Osteocyte (in vitro differentiated cells): ENCODE measurements around the gene ATR. TPM values are rescaled to one million over a fixed set of nuclear protein-coding genes. Genes with fewer than 3 reads are reported as not detected.

Experiments used
- DNase-seq: peaks from one replicate; pipeline ENCODE4 v3.0.0; 2021; ENCODE audit warnings: mixed read lengths; ENCODE audit not compliant: unreplicated experiment; ENCODE audit errors: extremely low spot score
- H3K27ac Mint-ChIP-seq: one replicate; pipeline ENCODE4 v1.8.0; 2021; ENCODE audit warnings: mild to moderate bottlenecking, mixed read lengths; ENCODE audit not compliant: unreplicated experiment
- H3K27me3 Mint-ChIP-seq: one replicate; pipeline ENCODE4 v1.8.0; 2021; ENCODE audit warnings: mixed read lengths; ENCODE audit not compliant: unreplicated experiment
- H3K36me3 Mint-ChIP-seq: one replicate; pipeline ENCODE4 v1.8.0; 2021; ENCODE audit warnings: mixed read lengths; ENCODE audit not compliant: unreplicated experiment
- H3K4me1 Mint-ChIP-seq: one replicate; pipeline ENCODE4 v1.8.0; 2021; ENCODE audit warnings: mixed read lengths; ENCODE audit not compliant: unreplicated experiment
- H3K4me3 Mint-ChIP-seq: one replicate; pipeline ENCODE4 v1.8.0; 2021; ENCODE audit warnings: mild to moderate bottlenecking, moderate library complexity, mixed read lengths; ENCODE audit not compliant: unreplicated experiment
- H3K9me3 Mint-ChIP-seq: one replicate; pipeline ENCODE4 v1.8.0; 2021; ENCODE audit warnings: mixed read lengths; ENCODE audit not compliant: unreplicated experiment
- total RNA-seq: library from RNA; stranded (reverse); gene quantifications from 2 replicates; pipeline ENCODE4 v1.2.1, GENCODE V29; 2021
- TF ChIP-seq, protein P1 (sequence below): fragments of 200-600 bp; sonication (generic); IDR thresholded peaks from 2 replicates; pipeline ENCODE4 v1.5.0; 2021; ENCODE audit warnings: antibody characterized with exemption, mild to moderate bottlenecking, moderate library complexity

The ATR gene
- total RNA-seq, 1 donor from 2014 or later, result 27.1 TPM

DNA sequence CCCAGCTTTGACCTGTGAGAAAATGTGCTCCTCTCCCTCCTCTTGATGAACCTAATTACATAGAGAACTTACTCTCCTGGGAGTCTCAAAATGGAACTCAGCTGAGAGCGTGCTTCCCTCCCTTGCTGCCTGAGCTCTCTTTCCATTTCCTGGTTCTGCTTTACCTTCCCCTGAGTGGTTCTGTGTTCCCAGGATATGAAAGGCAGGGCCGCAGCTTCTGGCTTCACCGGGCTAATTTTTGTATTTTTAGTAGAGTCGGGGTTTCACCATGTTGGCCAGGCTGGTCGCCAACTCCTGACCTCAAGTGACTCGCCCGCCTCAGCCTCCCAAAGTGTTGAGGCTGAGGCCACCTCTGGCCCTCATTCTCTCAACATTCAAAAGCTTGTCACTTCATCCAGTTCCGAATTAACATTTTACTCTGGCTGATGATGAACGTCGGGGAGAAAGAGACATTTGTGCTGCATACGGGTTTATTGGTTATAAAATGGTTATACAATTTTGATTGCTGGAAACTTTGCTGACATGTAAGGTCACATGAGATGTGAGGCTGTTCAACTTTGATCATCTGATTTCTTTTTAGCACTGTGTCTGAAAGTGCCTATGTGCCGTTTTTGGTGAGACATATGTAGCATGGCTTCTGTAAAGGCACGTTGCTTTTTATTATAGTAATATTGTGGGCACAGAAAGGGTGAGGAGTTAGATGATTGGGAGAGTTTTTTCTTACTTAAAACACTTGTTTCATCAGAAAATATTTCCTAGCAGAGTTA lies 24.3 kb upstream of the ATR start:
- Mint-ChIP-seq H3K36me3 (no peaks in the 10 kb centered on the region), H3K4me1 (no peaks in the 10 kb centered on the region), H3K27me3 (no peaks in the 10 kb centered on the region), H3K27ac (no peak overlapping the region), H3K9me3 (no peaks in the 10 kb centered on the region), H3K4me3 (no peak overlapping the region)
- DNase-seq, result no peak
- TF ChIP-seq, protein P1, sequence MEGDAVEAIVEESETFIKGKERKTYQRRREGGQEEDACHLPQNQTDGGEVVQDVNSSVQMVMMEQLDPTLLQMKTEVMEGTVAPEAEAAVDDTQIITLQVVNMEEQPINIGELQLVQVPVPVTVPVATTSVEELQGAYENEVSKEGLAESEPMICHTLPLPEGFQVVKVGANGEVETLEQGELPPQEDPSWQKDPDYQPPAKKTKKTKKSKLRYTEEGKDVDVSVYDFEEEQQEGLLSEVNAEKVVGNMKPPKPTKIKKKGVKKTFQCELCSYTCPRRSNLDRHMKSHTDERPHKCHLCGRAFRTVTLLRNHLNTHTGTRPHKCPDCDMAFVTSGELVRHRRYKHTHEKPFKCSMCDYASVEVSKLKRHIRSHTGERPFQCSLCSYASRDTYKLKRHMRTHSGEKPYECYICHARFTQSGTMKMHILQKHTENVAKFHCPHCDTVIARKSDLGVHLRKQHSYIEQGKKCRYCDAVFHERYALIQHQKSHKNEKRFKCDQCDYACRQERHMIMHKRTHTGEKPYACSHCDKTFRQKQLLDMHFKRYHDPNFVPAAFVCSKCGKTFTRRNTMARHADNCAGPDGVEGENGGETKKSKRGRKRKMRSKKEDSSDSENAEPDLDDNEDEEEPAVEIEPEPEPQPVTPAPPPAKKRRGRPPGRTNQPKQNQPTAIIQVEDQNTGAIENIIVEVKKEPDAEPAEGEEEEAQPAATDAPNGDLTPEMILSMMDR, result no peak

GRCh38 chr3:142601713-142602112 lies 23.2 kb upstream of the ATR start:
- H3K4me3 Mint-ChIP-seq, result no peak overlapping the region
- no peak for DNase-seq
- no peaks in the 10 kb centered on the region for H3K9me3 Mint-ChIP-seq
- TF ChIP-seq, protein P1, result no peak
- H3K27me3 Mint-ChIP-seq, result no peaks in the 10 kb centered on the region
- H3K4me1 Mint-ChIP-seq, result peaks cover 3% of the 10 kb centered on the region
- H3K27ac Mint-ChIP-seq, result no peak overlapping the region
- no peaks in the 10 kb centered on the region for H3K36me3 Mint-ChIP-seq

GRCh38 chr3:142597906-142598305 lies 19.4 kb upstream of the ATR start:
- H3K9me3 Mint-ChIP-seq, result no peaks in the 10 kb centered on the region
- TF ChIP-seq, protein P1, result no peak
- H3K36me3 Mint-ChIP-seq, result no peaks in the 10 kb centered on the region
- H3K4me1 Mint-ChIP-seq, result peaks cover 12% of the 10 kb centered on the region
- H3K27ac Mint-ChIP-seq, result no peak overlapping the region
- no peak for DNase-seq
- no peak overlapping the region for H3K4me3 Mint-ChIP-seq
- no peaks in the 10 kb centered on the region for H3K27me3 Mint-ChIP-seq

DNA sequence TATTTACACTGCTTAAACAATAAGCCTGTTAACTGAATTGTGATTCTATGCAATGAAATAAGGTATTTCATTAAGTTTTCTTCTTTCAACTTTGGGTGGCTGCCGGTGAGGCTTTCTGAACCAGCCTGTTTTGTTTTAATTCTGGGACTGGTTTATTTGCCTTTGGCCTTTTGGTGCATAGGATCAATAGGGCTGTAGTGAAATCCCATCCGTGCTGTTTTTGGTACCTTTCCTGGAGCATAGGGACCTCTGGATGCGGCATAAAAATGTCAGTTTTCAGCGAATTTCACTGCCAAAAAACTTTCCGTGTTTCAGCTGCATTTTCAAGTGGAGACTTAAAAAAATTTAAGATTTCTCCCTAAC lies 18.2 kb upstream of the ATR start:
- no peaks in the 10 kb centered on the region for H3K27me3 Mint-ChIP-seq
- peak overlapping the region; percentile 94 for H3K4me3 Mint-ChIP-seq

DNA sequence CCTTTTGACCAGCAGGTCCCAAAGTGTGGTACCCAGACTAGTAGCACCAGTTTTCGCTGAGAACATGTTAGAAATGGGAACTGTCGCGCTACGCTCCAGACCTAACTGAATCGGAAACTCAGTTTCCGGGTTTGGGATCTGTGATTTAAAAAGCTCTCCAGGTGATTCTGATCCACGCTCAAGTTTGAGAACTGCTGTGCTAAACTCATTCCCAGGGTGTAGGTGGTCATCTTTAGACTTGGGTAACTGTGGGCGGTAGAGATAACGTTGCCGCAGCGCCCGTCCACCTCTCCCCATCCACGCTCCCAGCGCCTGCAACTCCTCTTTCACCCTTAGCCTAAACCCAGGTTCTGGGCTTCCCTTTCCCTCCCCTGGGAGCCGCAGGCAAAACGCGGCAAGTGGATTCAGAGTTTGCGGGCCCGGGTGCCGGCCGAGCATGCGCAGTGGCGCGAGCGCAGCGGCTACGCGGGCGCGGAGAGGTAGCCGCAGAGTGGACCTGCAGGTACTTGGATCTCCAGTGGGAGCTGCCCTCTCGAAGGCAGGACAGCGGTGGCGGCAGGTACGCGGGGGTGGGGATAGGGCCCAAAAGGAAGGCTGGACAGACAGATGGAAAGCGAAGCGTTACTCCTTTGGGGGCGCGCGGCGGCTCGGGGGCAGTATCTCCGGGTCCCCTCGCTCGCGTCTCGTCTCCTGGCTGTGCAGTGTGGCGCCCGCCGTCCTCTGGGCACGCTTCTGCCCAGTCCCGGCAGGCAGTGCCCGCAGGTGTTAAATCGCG lies 17.6 kb upstream of the ATR start, which contains the start of gene PLS1:
Gene PLS1 (plus strand): TSS at position 443 of the 775 bp plus-strand sequence. CDS start 67,845 bp downstream, outside the sequence.
- DNase-seq, result peak; percentile 95
- Mint-ChIP-seq H3K27ac (peak within 1 kb of the TSS; percentile 88), H3K36me3 (no peaks in the 10 kb centered on the region), H3K27me3 (no peaks in the 10 kb centered on the region), H3K9me3 (no peaks in the 10 kb centered on the region), H3K4me1 (peaks cover 12% of the 10 kb centered on the region), H3K4me3 (peak within 1 kb of the TSS; percentile 94)
- TF ChIP-seq, protein P1, result no peak

More for the DNA sequence above, 18.2 kb upstream of the ATR start:
- Mint-ChIP-seq H3K9me3 (no peaks in the 10 kb centered on the region), H3K4me1 (peaks cover 12% of the 10 kb centered on the region), H3K27ac (no peak overlapping the region), H3K36me3 (no peaks in the 10 kb centered on the region)
- TF ChIP-seq, protein P1, result no peak
- DNase-seq, result no peak
